Measurements from ENCODE around the gene CCL4L2.
"Not testable (repeated sequence)": the region's sequence is repeated elsewhere in the genome, so short reads cannot be mapped to it uniquely, and the experiment has no call there.

DNA sequence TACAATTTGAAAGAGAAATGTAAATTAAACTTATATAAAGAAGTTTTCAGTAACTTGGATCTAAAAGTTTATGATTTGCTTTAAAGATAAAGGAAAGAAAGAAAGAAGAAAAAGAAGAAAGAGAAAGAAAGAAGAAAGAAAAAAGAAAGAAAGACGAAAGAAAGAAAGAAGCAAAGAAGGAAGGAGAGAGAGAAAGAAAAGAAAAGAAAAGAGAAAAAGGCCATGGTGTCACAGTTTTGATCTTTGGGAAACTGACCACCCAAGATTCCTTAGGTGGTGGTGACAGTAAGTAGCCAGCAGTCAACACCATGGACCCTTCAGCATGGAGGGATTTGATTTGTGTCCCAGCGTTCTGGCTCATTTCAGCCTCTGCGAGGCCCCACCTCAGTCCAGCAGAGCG lies 9.8 kb upstream of the CCL4L2 start:
- TF ChIP-seq ISL1, GLIS3, RARB (CRISPR knock-in tag; IDR thresholded peaks at IDR 0.05): not testable (repeated sequence)
- TF ChIP-seq, protein P1, sequence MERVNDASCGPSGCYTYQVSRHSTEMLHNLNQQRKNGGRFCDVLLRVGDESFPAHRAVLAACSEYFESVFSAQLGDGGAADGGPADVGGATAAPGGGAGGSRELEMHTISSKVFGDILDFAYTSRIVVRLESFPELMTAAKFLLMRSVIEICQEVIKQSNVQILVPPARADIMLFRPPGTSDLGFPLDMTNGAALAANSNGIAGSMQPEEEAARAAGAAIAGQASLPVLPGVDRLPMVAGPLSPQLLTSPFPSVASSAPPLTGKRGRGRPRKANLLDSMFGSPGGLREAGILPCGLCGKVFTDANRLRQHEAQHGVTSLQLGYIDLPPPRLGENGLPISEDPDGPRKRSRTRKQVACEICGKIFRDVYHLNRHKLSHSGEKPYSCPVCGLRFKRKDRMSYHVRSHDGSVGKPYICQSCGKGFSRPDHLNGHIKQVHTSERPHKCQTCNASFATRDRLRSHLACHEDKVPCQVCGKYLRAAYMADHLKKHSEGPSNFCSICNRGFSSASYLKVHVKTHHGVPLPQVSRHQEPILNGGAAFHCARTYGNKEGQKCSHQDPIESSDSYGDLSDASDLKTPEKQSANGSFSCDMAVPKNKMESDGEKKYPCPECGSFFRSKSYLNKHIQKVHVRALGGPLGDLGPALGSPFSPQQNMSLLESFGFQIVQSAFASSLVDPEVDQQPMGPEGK (CRISPR knock-in tag; IDR thresholded peaks at IDR 0.05; ENCODE audit: borderline replicate concordance): not testable (repeated sequence)

Measured in SK-N-SH treated with all-trans-retinoic acid at 6 μM for 48 hours (cell line).